ENCODE results near the gene NPAS3. TPM values are rescaled to one million over a fixed set of nuclear protein-coding genes. Genes with fewer than 3 reads are reported as not detected.

NPAS3 gene
- total RNA-seq, 1 donor from 2014 or later = 5.2 TPM

DNA sequence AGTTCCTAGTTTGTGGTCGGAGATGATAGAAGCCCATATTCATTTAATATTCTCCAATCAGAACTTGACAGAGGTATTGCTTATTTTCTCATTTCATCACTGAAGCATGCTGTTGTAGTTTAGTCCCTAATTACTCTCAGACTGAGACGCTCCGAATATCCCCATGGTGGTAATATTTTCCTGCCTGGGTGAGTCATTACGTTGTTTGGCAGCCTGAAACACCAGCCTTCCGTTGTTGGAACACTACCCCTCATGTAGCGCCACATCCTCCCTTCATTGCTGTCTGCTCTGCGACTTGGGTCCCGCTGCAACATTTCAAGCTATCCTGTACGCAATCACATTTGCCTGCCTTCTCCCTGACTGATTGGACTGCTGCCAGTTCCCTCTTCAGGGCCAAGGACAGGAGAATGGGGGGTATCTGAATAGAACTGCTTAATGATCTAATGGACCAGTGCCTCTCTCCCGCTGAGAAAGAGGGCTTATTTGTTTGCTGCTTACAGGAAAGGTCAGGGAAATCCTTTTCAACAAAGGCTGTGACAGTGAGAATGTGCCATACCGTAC lies 369.1 kb downstream of the NPAS3 start:
- Mint-ChIP-seq H3K4me1 (no peaks in the 10 kb centered on the region), H3K27ac (no peak overlapping the region), H3K36me3 (no peaks in the 10 kb centered on the region), H3K27me3 (ENCODE audit: low read depth) (no peaks in the 10 kb centered on the region), H3K9me3 (no peaks in the 10 kb centered on the region), H3K4me3 (no peak overlapping the region)
- TF ChIP-seq, protein P1, sequence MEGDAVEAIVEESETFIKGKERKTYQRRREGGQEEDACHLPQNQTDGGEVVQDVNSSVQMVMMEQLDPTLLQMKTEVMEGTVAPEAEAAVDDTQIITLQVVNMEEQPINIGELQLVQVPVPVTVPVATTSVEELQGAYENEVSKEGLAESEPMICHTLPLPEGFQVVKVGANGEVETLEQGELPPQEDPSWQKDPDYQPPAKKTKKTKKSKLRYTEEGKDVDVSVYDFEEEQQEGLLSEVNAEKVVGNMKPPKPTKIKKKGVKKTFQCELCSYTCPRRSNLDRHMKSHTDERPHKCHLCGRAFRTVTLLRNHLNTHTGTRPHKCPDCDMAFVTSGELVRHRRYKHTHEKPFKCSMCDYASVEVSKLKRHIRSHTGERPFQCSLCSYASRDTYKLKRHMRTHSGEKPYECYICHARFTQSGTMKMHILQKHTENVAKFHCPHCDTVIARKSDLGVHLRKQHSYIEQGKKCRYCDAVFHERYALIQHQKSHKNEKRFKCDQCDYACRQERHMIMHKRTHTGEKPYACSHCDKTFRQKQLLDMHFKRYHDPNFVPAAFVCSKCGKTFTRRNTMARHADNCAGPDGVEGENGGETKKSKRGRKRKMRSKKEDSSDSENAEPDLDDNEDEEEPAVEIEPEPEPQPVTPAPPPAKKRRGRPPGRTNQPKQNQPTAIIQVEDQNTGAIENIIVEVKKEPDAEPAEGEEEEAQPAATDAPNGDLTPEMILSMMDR (IDR thresholded peaks at IDR 0.05; ENCODE audit: unreplicated experiment) = no peak
- DNase-seq (ENCODE audit: low spot score in 2 of 2, unreplicated experiment in 2 of 2) = no peak

DNA sequence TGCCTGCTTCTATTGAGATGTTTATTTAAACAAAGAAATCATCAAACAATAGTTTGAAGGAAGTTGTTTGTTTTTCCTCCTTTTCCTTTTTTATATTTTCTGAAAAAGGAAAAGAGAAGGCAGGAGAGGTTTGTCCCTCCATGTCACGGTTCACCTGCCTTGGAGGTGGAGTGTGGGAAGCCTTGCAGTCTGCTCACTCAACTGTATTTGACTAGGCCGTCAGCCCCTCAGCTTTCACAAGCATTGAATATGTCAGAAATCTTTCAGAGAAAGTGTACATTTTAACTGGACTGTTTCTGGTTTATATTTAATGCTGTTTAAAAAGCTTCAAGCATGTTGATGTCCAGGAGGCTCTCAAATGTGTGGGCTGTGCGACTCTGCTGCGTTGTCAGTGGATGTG lies 370.4 kb downstream of the NPAS3 start:
- Mint-ChIP-seq H3K27me3 (ENCODE audit: low read depth) (no peaks in the 10 kb centered on the region), H3K4me3 (no peak overlapping the region), H3K4me1 (no peaks in the 10 kb centered on the region), H3K27ac (no peak overlapping the region), H3K36me3 (no peaks in the 10 kb centered on the region), H3K9me3 (no peaks in the 10 kb centered on the region)
- TF ChIP-seq, protein P1 (IDR thresholded peaks at IDR 0.05; ENCODE audit: unreplicated experiment) = no peak
- DNase-seq (ENCODE audit: low spot score in 2 of 2, unreplicated experiment in 2 of 2) = no peak

DNA sequence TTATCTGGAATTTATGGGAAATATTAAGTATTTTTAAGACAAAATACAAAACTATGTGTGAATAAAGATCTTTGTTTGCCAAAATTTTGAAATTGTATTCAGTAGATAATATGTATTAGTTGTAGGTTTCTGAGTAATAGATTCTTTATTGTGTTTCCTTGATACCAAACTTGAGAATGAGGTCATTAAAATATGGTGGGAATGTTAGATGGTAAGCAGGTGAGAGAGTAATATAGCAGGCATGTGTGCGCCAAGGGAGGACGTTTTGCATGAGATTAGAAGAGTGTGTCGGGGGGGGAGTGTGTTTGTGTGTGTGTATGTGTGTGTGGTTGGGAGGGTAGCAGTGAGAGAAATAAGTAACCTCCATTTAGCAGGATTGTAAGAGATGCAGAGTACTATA lies 376.5 kb downstream of the NPAS3 start:
- TF ChIP-seq, protein P1 (IDR thresholded peaks at IDR 0.05; ENCODE audit: unreplicated experiment) = no peak
- H3K4me3 Mint-ChIP-seq = no peak overlapping the region
- no peak overlapping the region for H3K27ac Mint-ChIP-seq
- H3K36me3 Mint-ChIP-seq = no peaks in the 10 kb centered on the region
- H3K4me1 Mint-ChIP-seq = no peaks in the 10 kb centered on the region
- DNase-seq (ENCODE audit: low spot score in 2 of 2, unreplicated experiment in 2 of 2) = no peak
- H3K27me3 Mint-ChIP-seq (ENCODE audit: low read depth) = no peaks in the 10 kb centered on the region
- H3K9me3 Mint-ChIP-seq = peaks cover 5% of the 10 kb centered on the region

DNA sequence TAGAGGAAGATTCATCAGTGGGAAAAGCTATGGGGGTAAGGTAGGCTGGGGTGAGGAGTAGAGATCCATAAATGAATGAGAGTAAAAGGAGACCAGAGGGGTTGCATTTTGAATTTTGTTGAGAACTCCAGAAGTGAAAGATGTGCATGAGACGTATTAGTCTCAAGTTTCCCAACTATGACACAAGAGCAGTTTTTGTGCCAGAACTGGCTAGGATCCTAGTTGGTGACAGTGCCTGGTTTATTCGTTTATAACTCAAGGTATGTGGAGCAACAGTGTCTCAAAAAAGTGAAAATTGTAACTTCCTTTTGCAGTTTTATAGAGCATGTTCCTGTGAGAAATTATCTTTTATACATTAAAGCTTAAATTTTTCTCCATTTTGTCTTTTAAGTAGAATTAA lies 377.0 kb downstream of the NPAS3 start:
- TF ChIP-seq, protein P1 (IDR thresholded peaks at IDR 0.05; ENCODE audit: unreplicated experiment) = no peak
- no peaks in the 10 kb centered on the region for H3K27me3 Mint-ChIP-seq (ENCODE audit: low read depth)
- no peaks in the 10 kb centered on the region for H3K4me1 Mint-ChIP-seq
- H3K4me3 Mint-ChIP-seq = no peak overlapping the region
- peaks cover 5% of the 10 kb centered on the region for H3K9me3 Mint-ChIP-seq
- DNase-seq (ENCODE audit: low spot score in 2 of 2, unreplicated experiment in 2 of 2) = no peak
- no peak overlapping the region for H3K27ac Mint-ChIP-seq
- H3K36me3 Mint-ChIP-seq = no peaks in the 10 kb centered on the region

DNA sequence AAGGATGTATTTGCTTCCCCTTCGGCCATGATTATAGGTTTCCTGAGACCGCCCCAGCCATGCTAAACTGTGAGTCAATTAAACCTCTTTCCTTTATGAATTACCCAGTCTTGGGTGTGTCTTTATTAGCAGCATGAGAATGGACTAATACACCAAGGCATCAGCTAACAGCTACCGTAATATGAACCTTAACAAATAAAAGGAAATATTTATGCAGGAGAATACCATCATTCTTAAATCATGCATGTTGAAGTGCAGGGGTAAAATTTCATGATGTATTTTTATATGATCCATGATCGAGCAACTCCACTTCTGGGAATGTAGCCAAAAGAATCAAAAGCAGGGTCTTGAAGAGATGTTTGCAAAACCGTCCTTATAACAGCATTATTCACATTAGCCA lies 379.0 kb downstream of the NPAS3 start:
- no peaks in the 10 kb centered on the region for H3K27me3 Mint-ChIP-seq (ENCODE audit: low read depth)
- H3K4me1 Mint-ChIP-seq = no peaks in the 10 kb centered on the region
- H3K9me3 Mint-ChIP-seq = peaks cover 5% of the 10 kb centered on the region
- H3K4me3 Mint-ChIP-seq = no peak overlapping the region
- H3K36me3 Mint-ChIP-seq = no peaks in the 10 kb centered on the region
- no peak for DNase-seq (ENCODE audit: low spot score in 2 of 2, unreplicated experiment in 2 of 2)
- TF ChIP-seq, protein P1 (IDR thresholded peaks at IDR 0.05; ENCODE audit: unreplicated experiment) = no peak
- no peak overlapping the region for H3K27ac Mint-ChIP-seq

DNA sequence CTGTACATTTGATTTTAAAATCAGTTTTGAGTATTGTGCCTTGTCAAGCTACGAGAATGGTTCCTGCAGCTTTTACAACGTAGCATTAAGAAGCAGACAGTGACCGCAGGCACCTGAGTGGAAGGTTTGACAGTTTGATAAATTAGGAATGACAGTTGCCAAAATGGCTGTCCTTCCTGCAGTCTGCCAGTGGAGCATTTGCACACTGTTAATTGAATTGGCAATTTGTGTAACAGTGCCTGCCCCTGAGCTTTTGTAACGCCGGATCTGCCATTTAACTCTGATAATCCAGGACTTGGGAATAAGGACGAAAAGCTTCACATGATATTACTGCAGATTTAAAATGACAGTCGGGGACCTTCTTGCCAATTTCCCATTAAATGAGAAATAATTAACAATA lies 385.3 kb downstream of the NPAS3 start:
- H3K27ac Mint-ChIP-seq = no peak overlapping the region
- H3K4me1 Mint-ChIP-seq = no peaks in the 10 kb centered on the region
- no peaks in the 10 kb centered on the region for H3K9me3 Mint-ChIP-seq
- no peak for DNase-seq (ENCODE audit: low spot score in 2 of 2, unreplicated experiment in 2 of 2)
- no peak overlapping the region for H3K4me3 Mint-ChIP-seq
- TF ChIP-seq, protein P1 (IDR thresholded peaks at IDR 0.05; ENCODE audit: unreplicated experiment) = no peak
- no peaks in the 10 kb centered on the region for H3K36me3 Mint-ChIP-seq
- H3K27me3 Mint-ChIP-seq (ENCODE audit: low read depth) = no peaks in the 10 kb centered on the region

Data from mesothelial cell of epicardium (in vitro differentiated cells).